ENCODE measurements around the gene CREG2. TPM values are rescaled to one million over a fixed set of nuclear protein-coding genes. Genes with fewer than 3 reads are reported as not detected.

Gene CREG2
- total RNA-seq, 3 donors from 2014 or later = under 0.01 TPM; not detected in 2

DNA sequence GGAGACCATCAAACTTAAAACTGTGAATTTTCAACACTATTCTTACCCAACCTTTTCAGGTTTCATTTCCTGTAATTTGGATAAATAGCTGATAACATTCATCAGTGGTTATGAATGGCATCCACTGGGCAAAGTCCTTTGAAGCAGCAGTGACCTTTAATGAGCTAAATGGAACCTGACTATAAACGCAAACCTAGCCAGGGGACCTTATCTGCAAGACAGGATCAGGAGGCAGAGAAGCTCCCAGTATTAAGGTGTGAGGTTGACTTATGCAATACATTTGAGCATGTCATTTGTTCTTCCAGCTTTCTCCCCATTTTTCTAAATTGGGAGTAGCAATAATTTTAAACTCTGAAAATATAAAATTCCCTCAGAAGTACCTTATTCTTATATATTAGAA is 38.4 kb downstream of the CREG2 start:
- TF ChIP-seq POLR2AphosphoS5 (IDR thresholded peaks at IDR 0.05) = no peak
- TF ChIP-seq POLR2A (IDR thresholded peaks at IDR 0.05) = no peak
- TF ChIP-seq CTCF (IDR thresholded peaks at IDR 0.05) = no peak
- H3K27me3 ChIP-seq = no peaks in the 10 kb centered on the region
- intact Hi-C loops (cut with DNase I; ENCODE audit: low total_unique reads) = no loop called here

DNA sequence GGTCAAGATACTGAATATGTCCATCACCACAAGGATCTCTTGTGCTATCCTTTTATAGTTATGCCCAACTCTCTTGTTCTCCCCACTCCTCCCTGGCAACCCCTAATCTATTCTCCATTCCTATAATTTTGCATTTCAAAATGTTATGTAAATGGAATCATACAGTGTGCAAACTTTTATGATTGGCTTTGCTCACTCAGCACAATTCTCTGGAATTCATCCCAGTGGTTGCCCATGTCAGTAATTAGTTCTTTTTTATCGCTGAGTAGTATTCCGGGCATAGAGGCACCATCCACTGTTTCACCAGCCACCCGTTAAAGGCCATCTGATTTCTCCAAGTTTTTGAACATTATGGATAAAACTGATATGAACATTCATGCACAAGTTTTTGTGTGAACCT is 40.4 kb downstream of the CREG2 start:
- no peaks in the 10 kb centered on the region for H3K9me3 ChIP-seq
- TF ChIP-seq POLR2AphosphoS5 (IDR thresholded peaks at IDR 0.05) (no peak), POLR2A (IDR thresholded peaks at IDR 0.05) (no peak), CTCF (IDR thresholded peaks at IDR 0.05) (no peak)
- intact Hi-C loops (cut with DNase I; ENCODE audit: low total_unique reads) = no loop called here

More for the DNA sequence above, 38.4 kb downstream of the CREG2 start:
- Histone ChIP-seq H3K27ac (no peak overlapping the region), H3K9me3 (no peaks in the 10 kb centered on the region), H3K36me3 (no peaks in the 10 kb centered on the region), H3K4me1 (no peaks in the 10 kb centered on the region), H3K4me3 (no peak overlapping the region)
- DNase-seq (ENCODE audit: low spot score in 2 of 2) = no peak

DNA sequence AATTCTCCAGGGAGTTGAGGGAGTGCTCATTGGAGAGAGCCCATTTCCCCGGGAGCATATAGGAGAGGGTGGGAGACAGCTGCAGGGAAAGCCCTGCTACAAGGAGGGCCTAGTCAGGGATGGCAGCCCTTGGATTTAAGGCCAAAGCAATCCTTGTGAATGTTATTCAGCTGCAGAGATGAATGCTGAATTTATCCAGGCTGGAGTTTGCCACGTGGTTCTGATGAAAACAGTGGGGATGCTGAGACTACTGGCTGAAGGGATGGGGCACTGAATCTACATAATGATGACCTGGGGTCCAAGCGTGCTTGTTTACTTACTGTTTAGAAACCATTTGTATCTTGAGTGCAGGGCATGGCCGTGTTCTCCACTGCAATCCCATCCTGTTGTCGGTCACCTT is 43.2 kb downstream of the CREG2 start:
- DNase-seq (ENCODE audit: low spot score in 2 of 2) = no peak
- TF ChIP-seq POLR2A (IDR thresholded peaks at IDR 0.05) = no peak
- Histone ChIP-seq H3K27me3 (no peaks in the 10 kb centered on the region), H3K27ac (no peak overlapping the region), H3K4me1 (no peaks in the 10 kb centered on the region), H3K4me3 (no peak overlapping the region), H3K36me3 (no peaks in the 10 kb centered on the region), H3K9me3 (no peaks in the 10 kb centered on the region)
- intact Hi-C loops (cut with DNase I; ENCODE audit: low total_unique reads) = no loop called here

More for the DNA sequence above, 40.4 kb downstream of the CREG2 start:
- no peak for DNase-seq (ENCODE audit: low spot score in 2 of 2)
- H3K27ac ChIP-seq = no peak overlapping the region
- no peaks in the 10 kb centered on the region for H3K27me3 ChIP-seq
- no peaks in the 10 kb centered on the region for H3K36me3 ChIP-seq
- no peak overlapping the region for H3K4me3 ChIP-seq
- no peaks in the 10 kb centered on the region for H3K4me1 ChIP-seq

- intact Hi-C loops (cut with DNase I; ENCODE audit: low total_unique reads) = no loop called here
- no peaks in the 10 kb centered on the region for H3K27me3 ChIP-seq
- no peak overlapping the region for H3K4me3 ChIP-seq
- H3K36me3 ChIP-seq = no peaks in the 10 kb centered on the region
- no peaks in the 10 kb centered on the region for H3K4me1 ChIP-seq
- no peaks in the 10 kb centered on the region for H3K9me3 ChIP-seq
- H3K27ac ChIP-seq = no peak overlapping the region
- DNase-seq (ENCODE audit: low spot score in 2 of 2) = no peak
- no peak for TF ChIP-seq POLR2A (IDR thresholded peaks at IDR 0.05)
- no peak for TF ChIP-seq POLR2AphosphoS5 (IDR thresholded peaks at IDR 0.05)
- TF ChIP-seq CTCF (IDR thresholded peaks at IDR 0.05) = no peak
Measured at GRCh38 chr2:101342625-101343008, 44.7 kb downstream of the CREG2 start.

DNA sequence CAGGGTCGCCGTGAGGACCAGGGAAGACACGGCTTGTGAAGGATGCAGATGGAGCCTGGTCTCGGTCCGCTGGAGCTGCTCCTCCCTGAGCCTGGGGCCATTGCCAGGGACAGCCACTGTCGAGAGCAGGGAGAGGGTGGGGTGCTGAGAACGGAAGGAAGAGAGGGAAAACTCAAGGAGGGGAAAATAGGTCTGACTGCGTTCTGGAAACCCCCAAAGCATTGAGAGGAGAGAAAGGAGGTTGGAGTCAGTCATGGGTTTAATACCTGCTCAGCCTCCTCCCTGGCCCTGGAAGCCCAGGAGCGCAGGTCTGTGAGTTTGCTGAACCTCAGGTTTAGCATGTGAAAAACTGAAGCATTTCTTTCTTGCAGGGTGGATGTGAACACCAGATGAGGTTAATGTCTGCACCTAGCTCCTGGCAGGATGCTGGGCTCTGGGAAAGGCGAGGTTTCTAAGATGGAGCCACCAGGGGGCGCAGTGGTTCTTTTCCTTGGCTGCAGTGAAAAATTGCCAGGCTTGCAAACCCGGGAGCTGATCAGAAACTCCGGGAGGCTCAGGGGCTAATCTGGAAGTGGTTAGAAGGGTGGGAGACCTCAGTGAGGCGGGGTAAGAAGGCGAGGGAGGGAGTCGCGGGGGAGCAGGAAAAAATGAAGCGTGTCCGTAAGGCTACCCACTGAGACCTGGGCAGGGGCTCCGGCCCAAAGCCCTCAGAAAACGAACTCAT is 45.2 kb downstream of the CREG2 start:
- DNase-seq (ENCODE audit: low spot score in 2 of 2) = peak in 1 of 2 donors; percentile 80
- no peaks in the 10 kb centered on the region for H3K9me3 ChIP-seq
- intact Hi-C loops (cut with DNase I; ENCODE audit: low total_unique reads) = no loop called here
- no peak overlapping the region for H3K4me3 ChIP-seq
- H3K4me1 ChIP-seq = no peaks in the 10 kb centered on the region
- no peaks in the 10 kb centered on the region for H3K36me3 ChIP-seq
- TF ChIP-seq CTCF (IDR thresholded peaks at IDR 0.05) (peak; percentile 45 to 79 (median 58)), POLR2AphosphoS5 (IDR thresholded peaks at IDR 0.05) (no peak)
- no peak overlapping the region for H3K27ac ChIP-seq
- H3K27me3 ChIP-seq = no peaks in the 10 kb centered on the region
